Frontal cortex (tissue), 4 donors: ENCODE data around the gene RHBDD2. TPM values are rescaled to one million over a fixed set of nuclear protein-coding genes. Genes with fewer than 3 reads are reported as not detected.
"Not testable (repeated sequence)": the region's sequence is repeated elsewhere in the genome, so short reads cannot be mapped to it uniquely, and the experiment has no call there.

Source experiments
- DNase-seq, 2 donors: peaks; one replicate each; pipeline ENCODE4 v3.0.0; 2012; ENCODE audit warnings: low spot score in 2 of 2
- FAIRE-seq: peaks from 2 replicates; lab custom pipeline; 2012; peaks lifted over from hg19 to GRCh38; lab: Jason Lieb, UNC
- total RNA-seq: library from RNA; depleted of rRNA; stranded (reverse); fragments of >200 nt; gene quantifications from one replicate; pipeline ENCODE4 v1.2.3, GENCODE V29; 2014
- donor health status: control.
- donor health status: control.
- donor health status: control.

RHBDD2 gene
- total RNA-seq = 34.2 TPM

DNA sequence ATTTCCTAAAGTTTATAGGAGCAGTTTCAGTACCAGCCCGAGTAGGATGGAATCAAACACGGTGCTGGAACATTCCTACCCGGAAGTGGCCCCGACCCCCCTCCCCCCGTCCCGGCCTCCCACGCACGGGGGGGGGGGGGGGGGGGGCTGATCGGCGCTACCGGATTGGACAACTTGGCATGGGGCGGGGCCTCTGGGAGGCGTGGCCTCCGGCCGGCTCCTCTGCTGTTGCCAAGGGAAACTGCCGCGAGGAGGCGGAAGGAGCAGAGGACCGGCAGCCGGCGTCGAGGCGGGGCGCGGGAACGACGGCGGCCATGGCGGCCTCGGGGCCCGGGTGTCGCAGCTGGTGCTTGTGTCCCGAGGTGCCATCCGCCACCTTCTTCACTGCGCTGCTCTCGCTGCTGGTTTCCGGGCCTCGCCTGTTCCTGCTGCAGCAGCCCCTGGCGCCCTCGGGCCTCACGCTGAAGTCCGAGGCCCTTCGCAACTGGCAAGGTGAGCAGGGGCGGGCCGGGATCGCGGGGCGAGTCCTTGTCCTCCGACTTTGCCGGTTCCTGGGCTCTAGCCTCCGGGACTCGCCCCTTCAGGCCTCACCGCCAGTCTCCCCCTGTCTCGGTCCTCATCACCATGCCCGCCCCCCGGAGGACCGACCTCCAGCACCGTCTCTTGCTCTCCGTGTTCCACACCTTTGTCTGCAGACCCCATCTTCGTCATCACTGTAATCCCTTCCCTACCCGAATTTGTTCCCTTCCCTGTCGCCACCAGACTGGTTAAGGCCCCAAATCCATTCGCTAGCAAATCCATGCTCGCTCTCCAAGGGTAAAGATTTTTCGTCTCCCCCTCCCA is at the start of gene RHBDD2:
Gene RHBDD2 (plus strand): TSS at position 266 of the 843 bp plus-strand sequence. CDS start 49 bp downstream, at position 315.
- DNase-seq (peak; percentile 98 to 99), FAIRE-seq (no peak)

DNA sequence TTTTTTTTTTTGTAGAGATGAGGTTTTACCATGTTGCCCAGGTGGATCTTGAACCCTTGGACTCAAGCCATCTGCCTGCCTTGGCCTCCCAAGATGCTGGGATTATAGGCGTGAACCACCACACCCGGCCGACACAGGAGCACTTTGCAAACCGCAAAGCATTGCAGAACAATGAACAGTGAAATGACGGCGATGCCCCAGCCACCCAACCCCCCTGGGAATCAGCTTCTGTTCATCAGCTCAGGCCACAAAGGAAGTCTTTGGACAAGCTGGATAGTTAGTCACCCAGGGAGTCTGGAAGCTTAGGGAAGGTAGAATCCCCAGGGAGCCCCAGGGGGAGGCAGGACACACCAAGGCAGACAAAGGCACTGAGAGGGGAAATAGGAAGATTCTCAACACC is 49.2 kb upstream of the RHBDD2 start:
- FAIRE-seq, DNase-seq: not testable (repeated sequence)

DNA sequence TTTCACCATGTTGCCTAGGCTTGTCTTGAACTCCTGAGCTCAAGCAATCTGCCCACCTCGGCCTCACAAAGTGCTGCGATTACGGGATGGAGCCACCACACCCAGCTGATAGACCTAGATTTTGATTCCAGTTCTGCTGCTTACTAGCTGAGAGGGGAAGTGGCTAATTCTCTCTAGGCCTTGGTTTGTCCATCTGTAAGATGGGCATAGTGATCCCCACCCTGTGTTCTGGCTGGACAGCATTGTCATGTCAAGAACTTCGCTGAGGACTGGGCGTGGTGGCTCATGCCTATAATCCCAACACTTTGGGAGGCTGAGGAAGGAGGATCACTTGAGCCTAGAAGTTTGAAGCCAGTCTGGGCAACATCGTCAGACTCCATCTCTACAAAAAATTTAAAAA is 47.9 kb upstream of the RHBDD2 start:
- no peak for FAIRE-seq

DNA sequence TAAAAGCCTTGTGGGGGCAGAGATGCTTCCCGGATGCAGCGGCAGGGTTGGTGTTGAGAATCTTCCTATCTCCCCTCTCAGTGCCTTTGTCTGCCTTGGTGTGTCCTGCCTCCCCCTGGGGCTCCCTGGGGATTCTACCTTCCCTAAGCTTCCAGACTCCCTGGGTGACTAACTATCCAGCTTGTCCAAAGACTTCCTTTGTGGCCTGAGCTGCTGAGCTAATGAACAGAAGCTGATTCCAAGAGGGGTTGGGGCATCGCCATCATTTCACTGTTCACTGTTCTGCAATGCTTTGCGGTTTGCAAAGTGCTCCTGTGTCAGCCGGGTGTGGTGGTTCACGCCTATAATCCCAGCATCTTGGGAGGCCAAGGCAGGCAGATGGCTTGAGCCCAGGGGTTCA is 45.2 kb upstream of the RHBDD2 start:
- DNase-seq, FAIRE-seq: not testable (repeated sequence)

More for the DNA sequence above, 47.9 kb upstream of the RHBDD2 start:
- DNase-seq = no peak

DNA sequence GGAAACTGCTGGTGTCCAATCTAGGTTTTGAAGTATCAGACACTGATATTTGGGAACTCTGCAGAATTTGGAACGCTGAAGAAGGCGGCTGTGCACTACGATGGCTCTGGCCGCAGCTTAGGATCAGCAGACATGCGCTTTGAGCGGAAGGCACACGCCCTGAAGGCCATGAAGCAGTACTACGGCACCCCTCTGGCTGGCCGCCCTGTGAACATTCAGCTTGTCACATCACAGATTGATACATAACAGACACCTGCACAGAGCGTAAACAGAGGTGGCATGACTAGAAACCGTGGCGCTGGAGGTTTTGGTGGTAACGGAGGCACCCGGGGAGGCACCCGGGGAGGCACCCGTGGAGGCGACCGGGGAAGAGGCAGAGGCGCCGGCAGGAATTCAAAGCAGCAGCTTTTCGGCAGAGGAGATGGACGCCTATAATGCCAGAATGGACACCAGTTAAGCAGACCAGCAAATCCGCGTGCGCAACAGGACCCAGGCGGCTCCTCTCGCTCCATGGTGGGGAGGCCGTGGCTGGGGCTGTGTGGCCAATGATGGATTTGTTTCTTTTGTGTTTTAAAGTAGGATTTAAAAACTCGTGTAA is 43.0 kb upstream of the RHBDD2 start:
- DNase-seq (no peak), FAIRE-seq (no peak)

DNA sequence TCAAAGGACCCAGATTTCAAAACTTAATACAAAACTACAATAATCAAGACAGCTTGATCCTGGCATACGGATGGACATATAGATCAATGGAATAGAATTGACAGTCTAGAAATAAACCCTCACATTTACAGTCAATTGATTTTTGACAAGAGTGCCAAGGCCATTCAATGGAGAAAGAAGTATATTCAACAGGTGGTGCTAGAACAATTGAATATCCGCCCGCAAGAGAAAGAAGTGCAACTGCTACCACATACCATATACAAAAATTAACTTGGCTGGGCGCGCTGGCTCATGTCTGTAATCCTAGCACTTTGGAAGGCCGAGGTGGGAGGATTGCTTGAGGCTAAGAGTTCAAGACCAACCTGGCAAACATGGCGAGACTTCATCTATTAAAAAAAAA is 42.0 kb upstream of the RHBDD2 start:
- DNase-seq (no peak), FAIRE-seq (no peak)

DNA sequence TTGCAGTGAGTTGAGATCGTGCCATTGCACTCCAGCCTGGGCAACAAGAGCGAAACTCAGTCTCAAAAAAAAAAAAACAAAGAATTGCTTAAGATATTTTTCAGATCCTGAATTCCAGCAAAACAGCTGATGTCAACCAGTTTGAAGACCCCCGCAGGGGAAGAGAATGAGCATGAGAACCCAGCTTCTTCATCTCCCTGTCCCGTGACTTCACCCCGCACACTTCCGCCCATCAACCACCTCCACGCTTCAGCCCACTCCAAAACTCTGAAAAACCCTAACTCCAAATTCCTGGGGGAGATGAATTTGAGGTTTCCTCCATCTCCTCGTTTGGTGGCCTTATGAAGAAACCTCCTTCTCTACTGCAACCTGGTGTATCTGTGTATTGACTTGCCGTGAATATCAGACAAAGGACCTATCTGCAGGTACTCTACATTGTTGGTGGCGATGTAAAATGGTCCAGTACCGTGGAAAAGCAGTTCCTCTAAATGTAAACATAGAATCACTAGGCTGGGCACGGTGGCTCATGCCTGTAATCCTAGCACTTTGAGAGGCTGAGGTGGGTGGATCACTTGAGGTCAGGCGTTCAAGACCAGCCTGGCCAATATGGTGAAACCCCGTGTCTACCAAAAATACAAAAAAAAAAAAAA is 40.4 kb upstream of the RHBDD2 start:
- DNase-seq, FAIRE-seq: not testable (repeated sequence)

DNA sequence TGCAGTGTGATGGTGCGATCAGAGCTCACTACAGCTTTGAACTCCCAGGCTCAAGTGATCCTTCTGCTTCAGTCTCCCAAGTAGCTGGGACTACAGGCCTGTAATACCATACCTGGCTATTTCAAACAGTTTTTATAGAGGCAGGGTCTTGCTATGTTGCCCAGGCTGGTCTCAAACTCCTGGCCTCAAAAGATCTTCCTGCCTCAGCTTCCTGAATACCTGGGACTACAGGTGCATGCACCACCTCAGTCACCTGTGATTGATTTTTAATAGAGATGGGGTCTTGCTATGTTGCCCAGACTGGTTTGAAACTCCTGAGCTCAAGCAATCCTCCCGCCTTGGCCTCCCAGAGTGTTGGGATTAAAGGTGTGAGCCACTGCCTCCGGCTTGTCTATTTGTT is 38.8 kb upstream of the RHBDD2 start:
- DNase-seq = no peak
- FAIRE-seq = no peak

DNA sequence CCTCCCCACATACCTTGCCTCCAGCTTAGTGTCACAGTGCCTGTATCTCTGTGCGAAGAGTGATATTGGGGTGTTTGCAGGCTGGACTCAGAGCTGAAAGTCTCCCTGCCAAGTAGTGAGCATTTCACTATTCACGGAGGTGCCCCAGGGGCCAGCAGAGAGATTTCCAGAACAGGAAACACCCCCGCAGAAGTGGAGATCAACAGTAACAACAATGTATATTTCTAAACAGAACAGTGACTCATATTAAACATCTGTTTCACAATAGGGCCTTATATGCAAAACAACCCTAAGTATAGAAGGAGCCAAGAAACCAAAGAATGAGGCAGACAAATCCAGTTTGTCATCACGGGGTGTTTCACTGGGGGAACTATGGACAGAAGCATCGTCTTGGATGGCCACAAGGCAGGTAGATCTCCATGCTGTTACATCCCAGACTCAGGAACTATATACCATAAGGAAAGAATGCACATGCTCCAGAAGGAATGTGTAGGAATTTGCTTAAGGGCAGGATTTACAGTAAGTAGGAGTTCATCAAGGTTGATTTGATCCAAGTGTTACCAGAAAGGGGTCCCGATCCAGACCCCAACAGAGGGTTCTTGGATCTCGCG is 35.9 kb upstream of the RHBDD2 start:
- no peak for FAIRE-seq

DNA sequence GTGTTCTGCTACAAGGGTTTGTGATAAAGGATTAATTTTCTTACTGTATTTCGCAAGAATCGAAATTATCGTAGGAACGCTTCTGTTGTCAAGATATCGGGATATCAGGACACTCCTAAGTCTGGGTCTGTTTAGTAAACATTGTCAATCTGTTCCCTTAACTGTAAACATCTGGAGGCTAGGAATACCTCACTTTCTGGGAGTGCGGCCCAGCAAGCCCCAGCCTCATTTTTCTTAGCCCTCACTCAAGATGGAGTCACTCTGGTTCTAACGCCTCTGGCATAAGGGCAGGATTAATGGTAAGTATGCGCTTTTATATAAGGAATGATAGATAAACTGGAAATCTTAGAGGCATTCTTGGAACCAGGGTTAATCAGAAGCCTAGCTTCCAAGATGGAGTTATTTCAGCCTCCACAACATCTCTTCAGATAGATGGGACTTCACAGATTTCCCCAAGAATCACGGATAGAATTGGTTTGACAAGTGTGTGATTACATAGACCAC is 35.2 kb upstream of the RHBDD2 start:
- DNase-seq (no peak), FAIRE-seq (no peak)

More for the DNA sequence above, 35.9 kb upstream of the RHBDD2 start:
- no peak for DNase-seq

DNA sequence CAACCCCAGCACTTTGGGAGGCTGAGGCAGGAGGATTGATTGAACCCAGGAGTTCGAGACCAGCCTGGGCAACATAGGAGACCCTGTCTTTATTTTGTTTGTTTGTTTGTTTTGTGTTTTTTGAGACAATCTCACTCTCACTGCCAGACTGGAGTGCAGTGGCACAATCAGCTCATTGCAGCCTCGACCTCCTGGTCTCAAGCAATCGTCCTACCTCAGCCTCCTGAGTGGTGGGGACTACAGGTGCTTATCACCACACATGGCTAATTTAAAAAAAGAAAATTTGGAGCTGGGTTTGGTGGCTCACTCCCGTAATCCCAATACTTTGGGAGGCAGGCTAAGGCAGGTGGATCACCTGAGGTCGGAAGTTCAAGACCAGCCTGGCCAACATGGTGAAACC is 34.7 kb upstream of the RHBDD2 start:
- no peak for FAIRE-seq

DNA sequence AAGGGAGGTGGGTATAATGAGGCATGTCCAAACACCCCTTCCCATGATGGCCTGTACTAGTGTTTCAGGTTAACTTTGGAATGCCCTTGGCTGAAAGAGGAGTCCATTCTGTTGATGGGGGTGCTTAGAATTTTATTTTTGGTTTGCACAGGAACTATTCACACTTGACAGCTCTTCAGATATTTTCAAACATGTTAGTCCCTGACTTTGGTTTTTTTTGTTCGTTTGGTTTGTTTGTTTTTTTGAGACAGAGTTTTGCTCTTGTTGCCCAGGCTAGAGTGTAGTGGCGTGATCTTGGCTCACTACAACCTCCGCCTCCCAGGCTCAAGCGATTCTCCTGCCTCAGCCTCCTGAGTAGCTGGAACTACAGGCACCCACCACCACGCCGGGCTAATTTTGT is 33.7 kb upstream of the RHBDD2 start:
- not testable (repeated sequence) for DNase-seq, FAIRE-seq

More for the DNA sequence above, 34.7 kb upstream of the RHBDD2 start:
- no peak for DNase-seq

DNA sequence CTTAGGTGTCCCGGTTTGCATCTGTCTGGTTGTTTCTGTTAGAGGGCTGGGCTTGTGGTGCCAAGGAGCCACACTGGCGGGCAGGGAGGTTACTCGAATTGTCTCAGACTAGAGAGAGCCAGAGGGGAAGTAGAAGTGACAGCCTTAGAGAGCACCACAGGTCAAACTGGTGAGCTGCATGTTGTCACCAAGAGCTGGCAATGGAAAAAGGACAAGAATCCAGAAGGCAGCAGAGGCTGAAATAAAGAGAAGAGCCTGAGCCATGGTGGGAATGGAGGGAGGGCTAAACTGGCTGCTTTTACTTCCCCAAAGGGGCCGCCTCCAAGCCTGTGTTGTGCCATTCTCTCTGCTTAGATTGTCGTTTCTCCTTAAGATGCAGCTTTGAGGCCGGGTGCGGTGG is 31.1 kb upstream of the RHBDD2 start:
- no peak for DNase-seq
- FAIRE-seq = no peak

DNA sequence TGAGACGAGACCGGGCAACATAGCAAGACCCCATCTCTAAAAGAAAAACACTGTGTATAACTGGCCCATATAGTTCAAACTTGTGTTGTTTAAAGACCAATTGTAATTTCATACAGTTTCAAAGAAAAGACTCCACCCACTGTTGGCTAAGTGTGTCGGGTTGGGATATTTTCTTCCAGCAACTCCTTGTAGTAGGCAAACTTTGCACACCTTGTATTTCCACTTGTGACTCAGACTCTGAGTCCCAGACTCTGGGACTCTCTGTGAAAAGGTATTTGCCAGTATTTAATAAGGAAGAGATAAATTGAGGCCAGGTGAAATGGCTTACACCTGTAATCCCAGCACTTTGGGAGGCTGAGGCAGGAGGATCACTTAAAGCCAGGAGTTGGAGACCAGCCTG is 29.3 kb upstream of the RHBDD2 start:
- no peak for DNase-seq
- FAIRE-seq = no peak

DNA sequence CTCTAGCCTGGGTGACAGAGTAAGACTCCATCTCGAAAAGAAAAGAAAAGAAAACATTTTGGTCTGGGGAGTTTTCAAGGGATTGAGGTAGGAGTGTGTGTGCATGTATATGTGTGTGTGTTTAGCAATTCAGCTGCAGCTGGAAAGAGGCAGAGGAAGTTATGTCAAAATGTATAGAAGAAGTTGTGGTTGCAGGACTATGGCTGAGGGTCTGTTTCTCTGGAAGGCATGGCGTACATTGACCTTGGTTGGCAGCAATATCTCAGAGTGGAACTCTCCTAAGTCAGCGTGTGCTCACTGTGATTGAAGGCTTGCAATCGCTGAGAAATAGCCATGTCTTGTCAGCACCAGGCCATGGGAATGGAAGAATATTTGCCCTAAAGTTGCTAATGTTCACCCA is 28.6 kb upstream of the RHBDD2 start:
- DNase-seq (no peak), FAIRE-seq (no peak)

DNA sequence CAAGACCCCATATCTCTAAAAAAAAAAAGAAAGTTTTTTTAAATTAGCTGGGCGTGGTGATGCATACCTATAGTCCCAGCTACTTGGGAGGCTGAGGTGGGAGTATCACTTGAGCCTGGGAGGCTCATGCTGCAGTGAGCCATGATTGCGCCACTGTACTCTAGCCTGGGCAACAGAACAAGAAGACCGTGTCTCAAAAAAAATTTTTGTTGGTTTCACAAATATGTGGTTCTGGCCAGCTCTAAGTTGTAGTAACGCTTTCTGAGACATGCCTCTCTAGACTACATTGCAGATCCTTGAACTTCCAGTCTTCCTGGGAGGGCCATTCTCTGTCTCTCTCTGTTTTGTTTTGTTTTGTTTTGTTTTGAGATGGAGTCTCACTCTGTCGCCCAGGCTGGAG is 24.6 kb upstream of the RHBDD2 start:
- no peak for FAIRE-seq
- DNase-seq = no peak

DNA sequence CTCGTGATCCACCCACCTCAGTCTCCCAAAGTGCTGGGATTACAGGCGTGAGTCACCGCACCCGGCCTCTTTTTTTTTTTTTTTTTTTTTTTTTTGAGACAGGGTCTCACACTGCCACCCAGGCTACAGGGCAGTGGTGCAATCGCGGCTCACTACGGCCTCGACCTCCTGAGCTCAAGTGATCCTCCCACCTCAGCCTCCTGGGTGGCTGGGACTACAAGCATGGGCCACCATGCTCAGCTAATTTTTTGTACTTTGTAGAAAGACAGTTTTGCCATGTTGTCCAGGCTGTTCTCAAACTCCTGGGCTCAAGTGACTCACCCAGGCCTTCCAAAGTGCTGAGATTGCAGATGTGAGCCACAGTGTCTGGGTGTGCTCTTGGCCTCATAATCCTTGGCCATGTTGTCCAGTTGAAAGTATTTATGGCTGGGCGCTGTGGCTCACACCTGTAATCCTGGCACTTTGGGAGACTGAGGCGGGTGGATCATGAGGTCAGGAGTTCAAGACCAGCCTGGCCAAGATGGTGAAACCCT is 24.0 kb upstream of the RHBDD2 start:
- not testable (repeated sequence) for DNase-seq, FAIRE-seq

DNA sequence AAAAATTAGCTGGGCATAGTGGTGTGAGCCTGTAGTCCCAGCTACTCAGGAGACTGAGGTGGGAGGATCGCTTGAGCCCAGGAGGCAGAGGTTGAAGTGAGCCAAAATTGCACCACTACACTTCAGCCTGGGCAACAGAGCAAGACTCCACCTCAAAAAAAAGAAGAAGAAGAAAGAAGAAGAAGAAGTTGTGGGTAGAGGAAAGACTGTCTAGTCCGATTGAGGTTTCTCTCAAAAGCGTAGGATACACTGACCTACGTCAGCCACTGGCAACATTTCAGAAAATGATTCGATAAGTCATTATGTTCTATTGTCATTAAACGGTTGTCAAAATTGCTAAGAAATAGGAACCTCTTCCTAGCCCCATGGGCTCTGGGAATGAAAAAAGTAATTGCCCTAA is 22.3 kb upstream of the RHBDD2 start:
- FAIRE-seq (no peak), DNase-seq (no peak)

DNA sequence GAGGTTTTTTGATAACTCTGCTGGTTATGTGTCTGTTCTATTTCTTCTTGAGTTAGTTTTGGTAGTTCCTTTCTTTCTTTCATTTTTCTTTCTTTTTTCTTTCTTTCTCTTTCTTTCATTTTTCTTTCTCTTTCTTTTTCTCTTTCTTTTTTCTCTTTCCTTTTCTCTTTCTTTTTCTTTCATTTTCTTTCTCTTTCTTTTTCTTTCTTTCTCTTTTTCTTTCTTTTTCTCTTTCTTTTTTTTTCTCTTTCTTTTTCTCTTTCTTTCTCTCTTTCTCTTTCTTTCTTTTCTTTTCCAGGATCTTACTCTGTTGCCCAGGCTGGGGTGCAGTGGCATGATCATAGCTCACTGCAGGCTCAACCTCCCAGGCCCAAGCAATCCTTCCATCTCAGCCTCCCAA is 20.4 kb upstream of the RHBDD2 start:
- FAIRE-seq = no peak
- no peak for DNase-seq

DNA sequence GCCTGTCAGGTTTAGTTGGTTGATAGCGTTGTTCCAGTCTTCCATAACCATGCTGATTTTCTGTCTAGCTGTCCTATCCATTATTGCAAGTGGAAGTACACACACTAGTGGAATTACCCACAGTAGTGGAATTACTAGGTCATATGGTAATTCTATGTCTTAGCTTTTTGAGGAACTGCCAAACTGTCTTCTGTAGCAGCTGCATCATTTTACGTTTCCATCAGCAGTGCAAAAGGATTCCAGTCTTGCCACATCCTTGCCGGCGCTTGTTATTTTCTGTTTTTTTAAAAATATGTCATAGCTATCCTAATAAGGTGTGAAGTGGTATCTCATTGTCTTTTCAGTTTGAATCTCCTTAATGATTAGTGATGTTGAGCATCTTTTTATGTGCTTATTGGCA is 17.2 kb upstream of the RHBDD2 start:
- DNase-seq = no peak
- FAIRE-seq = no peak
